Gastrocnemius medialis (tissue), 4 donors: ENCODE measurements around the gene LEKR1. TPM values are rescaled to one million over a fixed set of nuclear protein-coding genes. Genes with fewer than 3 reads are reported as not detected.

Source experiments
- ATAC-seq, 2 donors: fragments of 150-250 bp; one replicate each; pipeline ENCODE4 v1.9.1; 2016
- DNase-seq, 2 donors: peaks; one replicate each; pipeline ENCODE4 v3.0.0-alpha.2; 2019
- H3K27ac ChIP-seq, 4 donors: fragments of 200-600 bp; sonication (generic); 1 replicate in 1 of 4; 2 replicates in 3 of 4; pipeline ENCODE4 v1.5.1; 2016 to 2018; ENCODE audit warnings: mild to moderate bottlenecking in 2 of 4, moderate library complexity in 1 of 4
- H3K27me3 ChIP-seq, 3 donors: fragments of 200-600 bp; sonication (generic) in 2 of 3; 1 replicate in 1 of 3; 2 replicates in 2 of 3; pipeline versions ENCODE4 v1.5.1 to v1.6.0; 2016 to 2019; ENCODE audit warnings: mild to moderate bottlenecking in 1 of 3, moderate library complexity in 1 of 3
- H3K36me3 ChIP-seq, 2 donors: fragments of 200-600 bp; sonication (generic) in 1 of 2; one replicate each; pipeline ENCODE4 v1.5.1; 2017 to 2018
- H3K4me1 ChIP-seq, 2 donors: fragments of 200-600 bp; sonication (generic) in 1 of 2; one replicate each; pipeline ENCODE4 v1.5.1; 2016 to 2017; ENCODE audit warnings: mild to moderate bottlenecking in 2 of 2
- H3K4me3 ChIP-seq, 4 donors: fragments of 200-600 bp; sonication (generic) in 3 of 4; 1 replicate in 1 of 4; 2 replicates in 3 of 4; pipeline ENCODE4 v1.5.1; 2016 to 2019; ENCODE audit warnings: mild to moderate bottlenecking in 2 of 4
- H3K9me3 ChIP-seq, 3 donors: fragments of 200-600 bp; sonication (generic) in 2 of 3; 1 replicate in 1 of 3; 2 replicates in 2 of 3; pipeline ENCODE4 v1.5.1; 2016 to 2019
- CTCF ChIP-seq, 5 experiments: fragments of 450-650 bp in 3 of 5; fragments of 200-600 bp in 2 of 5; sonication (generic) in 2 of 5; IDR thresholded peaks in 4 of 5; conservative IDR thresholded peaks in 1 of 5; 1 replicate in 4 of 5; 2 replicates in 1 of 5; pipeline ENCODE4 v1.5.1; 2016 to 2019; ENCODE audit warnings: antibody characterized with exemption in 5 of 5, mild to moderate bottlenecking in 3 of 5, moderate library complexity in 3 of 5
- POLR2A ChIP-seq, 2 donors: fragments of 450-650 bp; IDR thresholded peaks; one replicate each; pipeline ENCODE4 v1.6.1; 2017; ENCODE audit warnings: antibody characterized with exemption in 2 of 2, mild to moderate bottlenecking in 2 of 2, moderate library complexity in 2 of 2
- in situ Hi-C, 4 donors: fragments of 200-750 bp; cut with MboI; loops; one replicate each; pipeline versions ENCODE4 v1.15.0 to v1.8.0; 2017; ENCODE audit warnings: low sequenced_read_pairs in 4 of 4
- intact Hi-C: fragments of 100-400 bp; cut with DNase I; formaldehyde crosslinking; loops from one replicate; pipeline ENCODE4 v1.15.1; 2023; ENCODE audit warnings: low total_unique reads
- total RNA-seq, 4 donors: library from RNA; depleted of rRNA; stranded (reverse); fragments of >200 nt; gene quantifications; one replicate each; pipeline versions ENCODE4 v1.1.0 to v1.2.3, GENCODE V29; 2016

Gene LEKR1
- total RNA-seq, 4 donors from 2014 or later: 0.20 to 0.56 TPM; not detected in 2

DNA sequence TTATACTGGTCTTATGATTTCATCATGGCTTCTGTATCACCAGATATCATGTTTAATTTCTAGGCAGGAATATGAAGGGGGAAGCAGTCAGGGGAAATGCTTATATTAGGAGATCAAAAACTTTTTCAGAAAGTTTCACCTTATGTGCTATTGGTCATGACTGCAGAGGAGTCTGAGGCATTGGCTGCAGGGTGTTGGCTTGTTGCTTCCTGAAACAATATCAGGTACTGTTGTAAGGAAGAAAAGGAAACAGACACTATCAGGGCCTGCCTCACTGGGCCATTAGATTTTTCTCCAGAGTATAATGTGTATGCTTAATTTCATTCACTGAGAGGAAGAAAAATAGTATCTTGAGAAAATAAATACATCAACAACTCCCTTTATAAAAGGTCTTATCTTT is 34.7 kb downstream of the LEKR1 start:
- H3K27ac ChIP-seq: no peak overlapping the region
- no peak for TF ChIP-seq POLR2A (IDR thresholded peaks at IDR 0.05)
- TF ChIP-seq CTCF (IDR thresholded peaks at IDR 0.05 in 4 of 5, conservative IDR thresholded peaks at IDR 0.05 in 1 of 5): no peak
- H3K27me3 ChIP-seq: no peaks in the 10 kb centered on the region
- in situ Hi-C loops: no loop called here
- H3K4me3 ChIP-seq: no peak overlapping the region
- ATAC-seq: no peak
- DNase-seq: no peak
- intact Hi-C loops: no loop called here
- H3K36me3 ChIP-seq: no peaks in the 10 kb centered on the region
- no peaks in the 10 kb centered on the region for H3K9me3 ChIP-seq
- H3K4me1 ChIP-seq: no peaks in the 10 kb centered on the region

DNA sequence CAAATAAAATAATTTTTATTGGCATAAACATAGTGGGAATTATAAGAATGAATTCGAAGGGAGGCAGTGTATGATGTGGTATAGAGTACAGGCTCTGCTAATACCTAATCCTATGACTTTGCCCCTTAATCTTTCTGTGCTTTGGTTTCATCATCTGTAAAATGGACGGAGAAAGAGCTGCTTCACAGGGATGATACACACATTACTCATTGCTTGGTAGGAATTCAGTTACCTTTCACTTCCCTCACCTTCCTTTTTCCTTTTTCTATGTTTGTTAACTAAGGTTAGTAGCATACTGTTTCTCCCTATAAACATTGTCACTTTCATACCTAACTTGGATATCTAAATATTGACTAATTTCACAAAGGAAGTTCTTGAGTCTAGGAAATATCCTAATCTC is 36.2 kb downstream of the LEKR1 start:
- Histone ChIP-seq H3K4me1 (no peaks in the 10 kb centered on the region), H3K36me3 (no peaks in the 10 kb centered on the region), H3K4me3 (no peak overlapping the region), H3K9me3 (no peaks in the 10 kb centered on the region), H3K27ac (no peak overlapping the region), H3K27me3 (no peaks in the 10 kb centered on the region)
- TF ChIP-seq POLR2A (IDR thresholded peaks at IDR 0.05) (no peak), CTCF (IDR thresholded peaks at IDR 0.05 in 4 of 5, conservative IDR thresholded peaks at IDR 0.05 in 1 of 5) (no peak)
- no peak for ATAC-seq
- intact Hi-C loops: no loop called here
- no peak for DNase-seq
- in situ Hi-C loops: no loop called here

DNA sequence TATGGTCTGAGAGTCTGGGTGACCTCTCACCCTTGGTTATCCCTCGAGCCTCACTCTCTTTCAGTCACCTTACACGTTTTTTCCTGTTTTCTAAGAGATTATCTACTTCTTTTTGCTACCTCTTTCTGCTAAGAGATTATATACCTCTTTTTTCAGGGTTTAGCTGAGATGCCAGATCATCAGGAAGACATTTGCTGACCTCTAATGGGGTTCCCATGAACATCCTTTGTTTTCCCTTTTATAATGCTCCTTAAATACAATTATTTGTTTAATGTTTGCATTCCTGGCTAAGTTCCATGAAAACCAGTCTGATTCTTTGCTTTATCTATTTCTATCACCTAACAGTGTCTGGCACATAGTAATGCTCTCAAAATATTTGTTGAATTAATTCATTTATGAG is 39.6 kb downstream of the LEKR1 start:
- Histone ChIP-seq H3K27me3 (no peaks in the 10 kb centered on the region), H3K36me3 (no peaks in the 10 kb centered on the region), H3K27ac (no peak overlapping the region), H3K4me3 (no peak overlapping the region), H3K4me1 (no peaks in the 10 kb centered on the region), H3K9me3 (no peaks in the 10 kb centered on the region)
- in situ Hi-C loops (no loop called here), intact Hi-C loops (no loop called here)
- DNase-seq (no peak), ATAC-seq (no peak)
- TF ChIP-seq CTCF (IDR thresholded peaks at IDR 0.05 in 4 of 5, conservative IDR thresholded peaks at IDR 0.05 in 1 of 5) (no peak), POLR2A (IDR thresholded peaks at IDR 0.05) (no peak)

GRCh38 chr3:156867174-156867573 is 41.0 kb downstream of the LEKR1 start:
- ATAC-seq: no peak

More at GRCh38 chr3:156867174-156867573, 41.0 kb downstream of the LEKR1 start:
- no peak for DNase-seq
- no peaks in the 10 kb centered on the region for H3K9me3 ChIP-seq
- no peak overlapping the region for H3K27ac ChIP-seq
- intact Hi-C loops (no loop called here), in situ Hi-C loops (no loop called here)
- H3K36me3 ChIP-seq: no peaks in the 10 kb centered on the region
- H3K27me3 ChIP-seq: no peaks in the 10 kb centered on the region
- H3K4me3 ChIP-seq: no peak overlapping the region
- TF ChIP-seq CTCF (IDR thresholded peaks at IDR 0.05 in 4 of 5, conservative IDR thresholded peaks at IDR 0.05 in 1 of 5) (no peak), POLR2A (IDR thresholded peaks at IDR 0.05) (no peak)
- H3K4me1 ChIP-seq: no peaks in the 10 kb centered on the region
